Ishikawa (cell line): ENCODE results near the gene TRPM3.

Experiments used
- CEBPB ChIP-seq: IDR thresholded peaks from 2 replicates; pipeline ENCODE4 v1.6.1; 2012
- CREB1 ChIP-seq: IDR thresholded peaks from 2 replicates; pipeline ENCODE4 v1.6.1; 2012; ENCODE audit warnings: low read depth
- EP300 ChIP-seq: IDR thresholded peaks from 2 replicates; pipeline ENCODE4 v1.6.1; 2012; ENCODE audit warnings: borderline replicate concordance

DNA sequence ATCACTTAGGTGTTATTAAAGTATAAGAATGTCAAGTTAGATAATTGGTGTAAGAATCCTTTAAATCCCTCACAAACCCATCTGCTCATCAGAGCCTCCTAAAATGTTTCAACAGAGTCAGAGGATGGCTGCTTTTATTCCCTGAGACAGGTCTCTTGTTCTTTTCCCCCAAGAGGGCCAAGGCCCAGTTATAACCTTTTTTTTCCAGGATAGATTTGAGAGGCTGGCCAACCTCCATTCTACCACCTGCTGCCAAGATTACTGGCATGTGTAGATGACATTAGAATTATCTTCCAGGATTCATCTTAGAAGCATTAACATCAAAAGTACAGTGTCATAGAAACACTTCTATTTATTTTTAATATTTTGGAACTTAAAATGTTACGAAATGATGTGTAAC, 305.1 kb downstream of the TRPM3 start:
- no peak for TF ChIP-seq EP300
- no peak for TF ChIP-seq CEBPB
- no peak for TF ChIP-seq CREB1
